SK-N-SH (cell line): ENCODE data around the gene C12orf75.

Experiments
- NFIC ChIP-seq: IDR thresholded peaks from 2 replicates; pipeline ENCODE4 v1.4.0; 2012; ENCODE audit warnings: borderline replicate concordance
- NRF1 ChIP-seq: IDR thresholded peaks from 2 replicates; pipeline ENCODE4 v1.6.1; 2012; ENCODE audit warnings: low read depth, mild to moderate bottlenecking, low read length
- POLR2AphosphoS5 ChIP-seq: IDR thresholded peaks from 2 replicates; pipeline ENCODE4 v1.6.1; 2012; ENCODE audit warnings: low read depth, low read length
- RCOR1 ChIP-seq: fragments of 150-350 bp; IDR thresholded peaks from 2 replicates; pipeline ENCODE4 v1.6.1; 2017; ENCODE audit warnings: antibody characterized with exemption, low read length
- RFX5 ChIP-seq: IDR thresholded peaks from 2 replicates; pipeline ENCODE4 v1.6.1; 2012; ENCODE audit warnings: mild to moderate bottlenecking, improper control_type of control experiment, low read length
- SMC3 ChIP-seq: IDR thresholded peaks from 2 replicates; pipeline ENCODE4 v1.6.1; 2012; ENCODE audit warnings: low read depth, low read length, improper control_type of control experiment
- TAF1 ChIP-seq: IDR thresholded peaks from 2 replicates; pipeline ENCODE4 v1.6.1; 2012; ENCODE audit warnings: low read depth, mild to moderate bottlenecking, low read length, moderate library complexity, borderline replicate concordance
- TF ChIP-seq, protein P1 (sequence below): IDR thresholded peaks from 2 replicates; pipeline ENCODE4 v1.6.1; 2012; ENCODE audit warnings: mild to moderate bottlenecking, low read depth, low read length, moderate library complexity
- TF ChIP-seq, protein P2 (sequence below): fragments of 200-600 bp; sonication (generic); IDR thresholded peaks from 2 replicates; pipeline ENCODE4 v1.6.1; 2017; ENCODE audit warnings: antibody characterized with exemption, mild to moderate bottlenecking, moderate library complexity
- TF ChIP-seq, protein P3 (sequence below): fragments of 150-350 bp; IDR thresholded peaks from 2 replicates; pipeline ENCODE4 v1.6.1; 2017; ENCODE audit warnings: antibody characterized with exemption, low read length, low read depth, borderline replicate concordance
- TF ChIP-seq, protein P4 (sequence below): IDR thresholded peaks from 2 replicates; pipeline ENCODE4 v1.4.0; 2012; ENCODE audit warnings: low read depth, borderline replicate concordance

DNA sequence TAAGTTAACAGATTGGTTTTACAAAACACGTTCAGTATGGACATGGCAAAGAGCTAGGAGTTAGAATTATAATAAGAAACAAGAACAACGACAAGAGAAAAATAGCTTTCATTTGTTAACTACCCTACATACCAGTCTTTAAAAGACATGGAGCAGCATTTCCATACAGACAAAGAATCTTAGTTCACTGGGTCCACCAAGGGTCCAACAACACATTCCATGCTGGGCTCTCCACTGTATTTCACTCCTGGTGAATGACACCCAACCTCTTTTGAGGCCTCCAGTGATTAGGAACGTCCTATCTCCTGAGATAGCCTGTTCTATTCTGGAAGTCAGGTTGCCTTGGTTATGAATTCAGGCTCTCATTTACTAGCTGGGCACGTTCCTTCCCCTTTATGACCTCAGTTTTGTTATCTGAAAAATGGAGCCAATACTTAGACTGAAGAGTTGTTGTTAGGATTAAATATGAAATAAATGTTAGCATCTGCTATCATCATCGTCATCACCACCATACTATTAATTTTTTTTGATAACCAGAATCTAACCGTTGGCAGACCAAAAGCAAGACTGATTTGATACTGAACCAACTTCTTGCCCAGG is 37.7 kb downstream of the C12orf75 start:
- TF ChIP-seq, protein P1, sequence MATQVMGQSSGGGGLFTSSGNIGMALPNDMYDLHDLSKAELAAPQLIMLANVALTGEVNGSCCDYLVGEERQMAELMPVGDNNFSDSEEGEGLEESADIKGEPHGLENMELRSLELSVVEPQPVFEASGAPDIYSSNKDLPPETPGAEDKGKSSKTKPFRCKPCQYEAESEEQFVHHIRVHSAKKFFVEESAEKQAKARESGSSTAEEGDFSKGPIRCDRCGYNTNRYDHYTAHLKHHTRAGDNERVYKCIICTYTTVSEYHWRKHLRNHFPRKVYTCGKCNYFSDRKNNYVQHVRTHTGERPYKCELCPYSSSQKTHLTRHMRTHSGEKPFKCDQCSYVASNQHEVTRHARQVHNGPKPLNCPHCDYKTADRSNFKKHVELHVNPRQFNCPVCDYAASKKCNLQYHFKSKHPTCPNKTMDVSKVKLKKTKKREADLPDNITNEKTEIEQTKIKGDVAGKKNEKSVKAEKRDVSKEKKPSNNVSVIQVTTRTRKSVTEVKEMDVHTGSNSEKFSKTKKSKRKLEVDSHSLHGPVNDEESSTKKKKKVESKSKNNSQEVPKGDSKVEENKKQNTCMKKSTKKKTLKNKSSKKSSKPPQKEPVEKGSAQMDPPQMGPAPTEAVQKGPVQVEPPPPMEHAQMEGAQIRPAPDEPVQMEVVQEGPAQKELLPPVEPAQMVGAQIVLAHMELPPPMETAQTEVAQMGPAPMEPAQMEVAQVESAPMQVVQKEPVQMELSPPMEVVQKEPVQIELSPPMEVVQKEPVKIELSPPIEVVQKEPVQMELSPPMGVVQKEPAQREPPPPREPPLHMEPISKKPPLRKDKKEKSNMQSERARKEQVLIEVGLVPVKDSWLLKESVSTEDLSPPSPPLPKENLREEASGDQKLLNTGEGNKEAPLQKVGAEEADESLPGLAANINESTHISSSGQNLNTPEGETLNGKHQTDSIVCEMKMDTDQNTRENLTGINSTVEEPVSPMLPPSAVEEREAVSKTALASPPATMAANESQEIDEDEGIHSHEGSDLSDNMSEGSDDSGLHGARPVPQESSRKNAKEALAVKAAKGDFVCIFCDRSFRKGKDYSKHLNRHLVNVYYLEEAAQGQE = no peak
- TF ChIP-seq SMC3 = no peak
- TF ChIP-seq POLR2AphosphoS5 = no peak
- no peak for TF ChIP-seq TAF1
- TF ChIP-seq, protein P2, sequence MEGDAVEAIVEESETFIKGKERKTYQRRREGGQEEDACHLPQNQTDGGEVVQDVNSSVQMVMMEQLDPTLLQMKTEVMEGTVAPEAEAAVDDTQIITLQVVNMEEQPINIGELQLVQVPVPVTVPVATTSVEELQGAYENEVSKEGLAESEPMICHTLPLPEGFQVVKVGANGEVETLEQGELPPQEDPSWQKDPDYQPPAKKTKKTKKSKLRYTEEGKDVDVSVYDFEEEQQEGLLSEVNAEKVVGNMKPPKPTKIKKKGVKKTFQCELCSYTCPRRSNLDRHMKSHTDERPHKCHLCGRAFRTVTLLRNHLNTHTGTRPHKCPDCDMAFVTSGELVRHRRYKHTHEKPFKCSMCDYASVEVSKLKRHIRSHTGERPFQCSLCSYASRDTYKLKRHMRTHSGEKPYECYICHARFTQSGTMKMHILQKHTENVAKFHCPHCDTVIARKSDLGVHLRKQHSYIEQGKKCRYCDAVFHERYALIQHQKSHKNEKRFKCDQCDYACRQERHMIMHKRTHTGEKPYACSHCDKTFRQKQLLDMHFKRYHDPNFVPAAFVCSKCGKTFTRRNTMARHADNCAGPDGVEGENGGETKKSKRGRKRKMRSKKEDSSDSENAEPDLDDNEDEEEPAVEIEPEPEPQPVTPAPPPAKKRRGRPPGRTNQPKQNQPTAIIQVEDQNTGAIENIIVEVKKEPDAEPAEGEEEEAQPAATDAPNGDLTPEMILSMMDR = no peak
- no peak for TF ChIP-seq NFIC
- no peak for TF ChIP-seq RCOR1
- TF ChIP-seq, protein P3, sequence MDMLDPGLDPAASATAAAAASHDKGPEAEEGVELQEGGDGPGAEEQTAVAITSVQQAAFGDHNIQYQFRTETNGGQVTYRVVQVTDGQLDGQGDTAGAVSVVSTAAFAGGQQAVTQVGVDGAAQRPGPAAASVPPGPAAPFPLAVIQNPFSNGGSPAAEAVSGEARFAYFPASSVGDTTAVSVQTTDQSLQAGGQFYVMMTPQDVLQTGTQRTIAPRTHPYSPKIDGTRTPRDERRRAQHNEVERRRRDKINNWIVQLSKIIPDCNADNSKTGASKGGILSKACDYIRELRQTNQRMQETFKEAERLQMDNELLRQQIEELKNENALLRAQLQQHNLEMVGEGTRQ = no peak
- no peak for TF ChIP-seq RFX5
- TF ChIP-seq, protein P4, sequence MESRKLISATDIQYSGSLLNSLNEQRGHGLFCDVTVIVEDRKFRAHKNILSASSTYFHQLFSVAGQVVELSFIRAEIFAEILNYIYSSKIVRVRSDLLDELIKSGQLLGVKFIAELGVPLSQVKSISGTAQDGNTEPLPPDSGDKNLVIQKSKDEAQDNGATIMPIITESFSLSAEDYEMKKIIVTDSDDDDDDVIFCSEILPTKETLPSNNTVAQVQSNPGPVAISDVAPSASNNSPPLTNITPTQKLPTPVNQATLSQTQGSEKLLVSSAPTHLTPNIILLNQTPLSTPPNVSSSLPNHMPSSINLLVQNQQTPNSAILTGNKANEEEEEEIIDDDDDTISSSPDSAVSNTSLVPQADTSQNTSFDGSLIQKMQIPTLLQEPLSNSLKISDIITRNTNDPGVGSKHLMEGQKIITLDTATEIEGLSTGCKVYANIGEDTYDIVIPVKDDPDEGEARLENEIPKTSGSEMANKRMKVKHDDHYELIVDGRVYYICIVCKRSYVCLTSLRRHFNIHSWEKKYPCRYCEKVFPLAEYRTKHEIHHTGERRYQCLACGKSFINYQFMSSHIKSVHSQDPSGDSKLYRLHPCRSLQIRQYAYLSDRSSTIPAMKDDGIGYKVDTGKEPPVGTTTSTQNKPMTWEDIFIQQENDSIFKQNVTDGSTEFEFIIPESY = no peak
- TF ChIP-seq NRF1 = no peak
